Muscle of arm (tissue), 12 donors: ENCODE results near the gene KCNQ1. TPM values are rescaled to one million over a fixed set of nuclear protein-coding genes. Genes with fewer than 3 reads are reported as not detected.

Experiments used
- DNase-seq: peaks from one replicate; pipeline ENCODE4 v3.0.0-alpha.2; 2013
- polyA plus RNA-seq, 12 donors: library from polyadenylated mRNA; unstranded; fragments of 120-200 nt; gene quantifications; one replicate each; pipeline ENCODE4 v1.2.1, GENCODE V29; 2013; ENCODE audit not compliant: insufficient read length in 12 of 12

Gene KCNQ1
- polyA plus RNA-seq, 12 donors = 1.3 to 2.5 (median 2.0) TPM; not detected in 2

DNA sequence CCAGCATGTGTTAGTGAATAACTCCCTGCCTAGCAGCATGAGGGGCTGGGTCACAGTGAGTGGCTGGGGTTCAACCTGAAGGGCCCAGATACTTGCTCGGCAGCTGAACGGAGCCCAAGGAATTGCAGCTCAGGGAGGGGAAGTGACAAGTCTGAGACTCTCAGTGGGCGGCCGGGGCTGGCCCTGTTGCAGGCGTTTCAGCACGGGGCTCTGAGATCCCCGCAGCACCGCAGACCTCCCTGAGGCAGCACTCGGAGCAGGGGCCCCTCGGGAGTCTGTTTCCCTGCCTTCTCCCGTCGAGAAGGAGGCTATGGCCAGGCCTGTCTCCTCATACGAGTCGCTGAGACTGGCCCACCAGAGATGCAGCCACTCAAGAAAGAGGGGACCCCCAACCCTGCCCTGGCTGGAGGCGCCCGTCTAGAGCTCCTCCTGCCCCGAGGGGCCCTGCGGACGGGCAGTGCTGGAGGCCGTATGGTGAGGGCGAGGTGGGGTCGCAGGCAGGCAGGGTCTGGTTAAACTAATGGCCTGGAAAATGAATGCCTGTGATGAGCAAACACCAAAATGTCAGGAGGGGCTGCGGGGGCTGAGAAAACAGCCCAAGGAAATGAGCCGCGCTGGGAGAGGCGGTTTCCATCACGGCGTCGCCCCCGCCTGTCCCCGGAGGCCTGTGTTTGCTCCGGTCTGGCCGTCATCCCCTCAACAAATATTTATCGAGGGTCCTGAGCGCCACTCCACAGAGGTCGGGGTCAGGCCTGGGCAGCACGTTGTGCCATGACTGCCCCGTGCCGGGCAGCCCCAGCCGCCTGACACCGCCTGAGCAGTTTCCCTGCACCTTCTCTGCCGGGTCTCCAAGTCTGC lies 35.0 kb upstream of the KCNQ1 start:
- DNase-seq = no peak

DNA sequence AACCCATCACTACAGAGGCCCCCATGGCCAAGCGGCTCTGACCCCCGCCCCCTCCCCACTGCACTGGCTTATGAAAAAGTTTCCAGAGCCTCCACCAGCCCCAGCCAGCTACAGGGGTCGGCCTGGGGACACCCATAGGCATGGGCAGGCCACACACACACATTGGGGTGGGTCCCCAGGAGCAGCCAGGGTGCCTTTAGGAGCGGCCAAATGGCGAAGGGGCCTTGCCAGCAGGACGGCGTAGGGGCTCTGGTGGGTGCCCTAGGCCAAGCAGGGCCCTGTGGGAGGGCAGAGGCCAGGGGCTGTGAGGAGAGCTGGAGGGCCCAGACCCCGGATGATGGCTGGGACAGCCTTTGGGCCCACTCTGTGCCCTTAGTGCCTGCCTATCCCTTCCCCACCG lies 34.2 kb upstream of the KCNQ1 start:
- DNase-seq = no peak

DNA sequence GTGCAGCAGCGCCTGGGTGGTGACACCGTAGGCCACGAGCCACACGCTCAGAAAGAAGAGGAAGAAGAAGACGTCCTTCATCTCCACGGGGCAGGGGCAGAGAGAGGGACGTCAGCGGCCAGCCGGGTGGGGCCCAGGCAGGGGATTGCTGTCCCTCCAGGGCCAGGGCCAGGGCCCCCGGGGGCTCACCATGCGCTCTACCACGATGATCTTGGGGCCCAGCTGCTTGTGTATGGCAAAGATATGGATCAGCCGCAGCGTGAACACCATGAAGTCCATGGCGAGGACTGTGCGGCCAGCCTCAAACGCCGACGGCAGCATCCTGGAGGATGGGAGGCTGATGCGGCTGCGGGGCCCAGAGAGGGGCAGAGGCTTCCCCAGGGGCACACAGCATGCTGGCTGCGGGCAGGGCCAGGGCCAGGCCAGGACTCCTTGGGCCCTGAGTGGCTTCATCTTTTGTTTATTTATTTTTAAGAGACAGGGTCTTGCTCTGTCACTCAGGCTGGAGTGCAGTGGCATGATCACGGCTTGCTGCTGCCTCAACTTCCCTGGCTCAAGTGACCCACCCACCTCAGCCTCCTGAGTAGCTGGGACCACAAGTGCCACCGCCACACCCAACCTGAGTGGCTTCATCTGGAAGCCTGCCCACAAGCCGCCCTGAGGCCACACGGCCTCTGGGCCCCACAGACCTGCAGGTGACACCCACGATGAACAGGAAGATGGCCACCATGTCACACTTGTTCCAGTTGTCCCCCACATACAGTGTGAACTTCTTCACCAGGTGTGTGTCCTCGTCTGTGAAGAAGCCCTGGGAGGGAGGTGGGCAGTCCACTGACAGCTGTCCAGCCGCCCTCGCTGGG lies 33.1 kb upstream of the KCNQ1 start:
- DNase-seq = no peak

DNA sequence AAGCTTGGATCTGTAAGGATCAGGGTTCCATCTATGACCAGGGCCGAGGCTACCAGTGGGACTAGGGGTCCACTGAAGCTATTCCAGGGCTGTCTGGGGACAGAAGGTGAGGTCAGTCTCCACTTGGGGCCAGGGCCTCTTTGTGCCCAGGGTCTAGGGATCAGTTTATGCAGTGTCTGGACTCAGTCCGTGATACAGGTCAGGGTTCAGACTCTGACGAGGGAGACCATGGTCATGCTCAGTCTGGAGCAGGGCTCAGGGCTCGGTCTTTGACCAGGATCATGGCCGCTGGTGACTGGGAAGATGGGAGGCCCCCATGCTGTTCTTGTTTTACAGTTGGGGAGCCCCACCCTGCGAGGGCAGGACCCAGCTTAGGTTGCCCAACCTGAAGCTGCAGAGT lies 32.5 kb upstream of the KCNQ1 start:
- no peak for DNase-seq

DNA sequence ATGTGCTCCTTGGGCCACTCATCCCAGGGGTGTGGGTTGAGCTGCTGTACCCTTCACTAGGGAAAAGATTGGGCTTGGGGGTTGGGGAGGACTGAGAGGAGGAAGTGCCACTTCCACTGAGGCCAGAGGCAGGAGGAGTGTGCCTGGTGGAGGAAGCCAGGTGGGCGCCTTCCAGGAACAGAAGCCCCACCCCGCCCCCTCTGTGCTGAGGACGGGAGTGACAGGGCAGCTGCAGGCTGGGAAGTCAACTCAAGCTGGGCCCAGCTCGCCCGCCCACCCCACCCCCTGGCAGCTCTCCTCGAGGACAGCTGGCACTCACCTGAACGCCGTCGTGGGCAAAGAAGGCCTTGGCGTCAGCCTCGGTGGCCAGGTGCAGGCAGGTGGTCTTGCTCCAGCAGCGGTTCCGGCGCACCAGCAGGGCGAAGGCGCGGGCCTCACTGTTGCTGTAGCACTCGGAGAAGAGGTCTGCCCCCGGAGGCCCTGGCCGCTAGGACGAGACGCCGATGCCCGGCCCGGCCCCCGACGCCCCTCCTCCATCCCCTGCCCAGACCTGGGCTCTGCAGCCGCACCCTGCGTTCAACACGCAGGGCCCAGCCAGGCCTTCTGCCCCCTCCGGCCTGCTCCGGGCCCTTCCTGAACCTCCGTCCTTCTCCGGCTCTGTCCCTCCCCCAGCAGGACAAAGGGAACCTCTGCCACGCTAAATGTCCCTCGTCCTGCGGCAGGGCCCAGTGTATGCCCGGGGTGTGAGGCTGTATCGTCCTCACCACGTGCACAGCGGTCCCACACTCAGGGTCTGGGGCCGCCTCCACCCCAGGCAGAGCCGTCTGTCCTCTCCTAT lies 30.8 kb upstream of the KCNQ1 start:
- DNase-seq = no peak

DNA sequence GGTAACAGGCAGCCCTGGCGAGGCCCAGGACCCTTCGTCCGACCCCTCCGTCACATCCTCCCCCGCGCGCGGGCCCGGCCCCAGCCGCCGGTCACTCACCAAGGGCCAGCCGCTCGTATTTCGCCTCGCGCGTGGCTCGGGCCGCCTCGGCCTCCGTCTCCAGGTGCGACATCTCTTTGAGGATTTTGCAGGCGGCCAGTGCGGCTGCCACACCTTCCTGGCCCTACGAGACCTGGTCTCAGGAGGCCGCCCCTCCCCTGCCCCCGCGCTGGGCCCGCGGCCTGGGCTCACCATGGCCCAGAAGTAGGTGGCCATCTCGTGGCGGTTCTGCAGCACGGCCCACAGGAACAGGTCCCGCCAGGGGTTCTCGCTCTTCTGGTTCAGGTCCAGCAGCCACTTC lies 30.2 kb upstream of the KCNQ1 start:
- no peak for DNase-seq

DNA sequence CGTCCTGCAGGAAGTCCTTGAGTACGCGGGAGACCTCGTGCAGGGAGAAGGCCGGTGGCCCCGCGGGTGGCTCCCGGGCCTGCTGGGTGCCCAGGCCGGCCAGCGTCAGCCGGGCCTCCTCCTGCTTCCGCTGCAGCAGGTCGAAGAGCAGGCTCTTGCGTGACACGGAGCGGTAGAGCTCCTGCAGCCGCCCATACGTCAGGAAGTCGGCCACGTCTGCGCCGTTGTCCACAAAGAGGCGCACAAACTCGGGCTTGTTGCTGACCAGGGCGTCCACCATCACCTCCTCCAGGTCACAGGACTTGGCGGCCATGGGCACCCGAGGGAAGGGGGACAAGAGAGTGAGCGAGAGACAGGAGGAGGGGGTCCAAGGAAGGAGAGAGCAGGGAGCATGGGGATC lies 29.6 kb upstream of the KCNQ1 start:
- no peak for DNase-seq

DNA sequence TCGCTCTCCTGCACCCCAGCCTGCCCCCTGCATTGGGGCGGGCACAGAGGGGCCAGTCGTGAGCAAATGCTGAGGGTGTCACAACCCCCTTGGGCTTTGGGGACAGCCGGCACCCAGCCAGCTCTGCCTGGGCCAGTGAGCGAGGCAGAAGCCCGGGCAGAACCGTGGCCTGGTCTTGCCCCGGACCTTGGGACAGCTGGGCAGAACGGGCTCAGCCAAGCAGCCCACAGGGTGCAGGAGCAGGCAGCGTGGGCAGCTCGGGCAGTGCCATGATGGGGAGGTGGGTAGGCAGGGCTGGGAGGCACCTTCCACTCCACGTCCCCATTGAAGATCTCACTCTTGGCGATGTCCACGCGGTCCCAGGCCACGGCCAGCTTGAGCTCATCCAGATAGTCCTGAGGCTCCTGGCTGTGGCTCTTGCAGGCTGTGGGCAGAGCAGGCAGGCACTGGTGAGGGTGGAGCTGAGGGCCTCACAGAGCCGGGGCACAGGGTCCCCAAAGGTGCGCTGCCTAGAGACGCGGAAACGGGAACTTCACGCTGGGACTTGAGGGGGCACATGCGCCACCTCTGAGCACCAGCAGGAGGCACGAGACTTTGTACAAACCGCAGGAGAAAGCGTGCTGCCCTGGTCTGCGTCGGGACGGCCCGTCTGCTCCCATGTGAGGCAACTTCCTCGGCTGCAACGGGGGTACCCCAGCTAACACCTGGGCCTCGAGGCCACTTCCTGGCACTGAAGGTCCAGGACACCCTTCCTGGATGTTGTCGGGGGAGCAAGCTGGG lies 29.0 kb upstream of the KCNQ1 start:
- no peak for DNase-seq

DNA sequence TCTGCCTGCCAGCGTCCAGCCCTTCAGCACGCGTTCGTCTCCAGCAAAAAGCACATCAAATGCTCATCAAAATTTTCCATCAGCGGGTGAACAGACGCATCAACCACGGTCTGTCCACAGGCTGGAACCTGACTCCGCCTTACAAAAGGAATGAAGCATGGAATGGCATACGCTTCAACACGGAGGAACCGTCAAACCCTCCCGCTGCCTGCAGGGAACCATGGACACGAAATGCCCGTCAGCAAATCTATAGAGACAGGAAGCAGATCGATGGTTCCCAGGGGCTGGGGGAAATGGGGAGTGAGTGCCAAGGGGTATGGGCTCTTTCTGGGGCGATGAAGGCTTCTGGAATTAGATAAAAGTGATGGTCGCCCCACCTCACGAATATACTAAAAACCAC lies 28.0 kb upstream of the KCNQ1 start:
- no peak for DNase-seq

DNA sequence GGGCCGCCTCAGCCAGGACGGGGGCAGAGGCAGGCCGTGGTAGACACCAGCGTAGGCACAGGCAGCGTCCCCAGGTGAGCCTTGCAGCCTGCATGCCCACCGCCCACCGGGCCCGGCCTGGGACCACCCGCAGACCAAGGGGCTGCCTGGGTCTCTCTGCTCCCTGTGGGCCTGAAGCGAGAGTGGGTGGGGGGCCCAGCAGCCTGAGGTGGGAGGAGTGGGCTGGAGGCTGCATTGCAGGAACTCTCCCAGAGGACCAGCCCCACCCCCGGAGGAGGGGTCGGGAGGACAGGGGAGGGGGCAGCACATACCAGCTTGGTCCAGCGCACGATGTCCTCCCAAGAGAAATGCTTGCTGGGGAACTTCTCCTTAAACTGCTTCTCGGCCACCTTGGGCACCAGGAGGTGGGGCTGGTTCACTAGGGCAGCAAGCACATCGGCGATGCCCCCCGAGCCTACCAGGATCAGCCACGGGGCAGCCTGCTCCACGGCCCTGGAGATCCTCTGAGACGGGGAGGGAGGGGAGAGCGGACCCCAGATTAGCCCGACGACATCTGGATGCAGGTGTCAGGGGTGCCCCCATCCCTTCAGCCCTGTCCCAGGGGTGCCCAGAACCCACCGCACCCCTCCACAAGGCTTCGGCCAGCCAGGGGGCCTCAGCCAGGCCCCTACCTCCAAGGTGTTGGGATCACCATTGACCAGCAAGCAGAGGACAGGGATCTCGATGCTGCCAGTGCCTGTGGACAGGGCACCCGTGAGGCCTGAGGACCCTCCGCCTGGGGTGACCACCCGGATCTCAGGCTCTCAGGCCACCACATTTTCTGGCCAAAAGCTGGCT lies 26.7 kb upstream of the KCNQ1 start:
- no peak for DNase-seq

DNA sequence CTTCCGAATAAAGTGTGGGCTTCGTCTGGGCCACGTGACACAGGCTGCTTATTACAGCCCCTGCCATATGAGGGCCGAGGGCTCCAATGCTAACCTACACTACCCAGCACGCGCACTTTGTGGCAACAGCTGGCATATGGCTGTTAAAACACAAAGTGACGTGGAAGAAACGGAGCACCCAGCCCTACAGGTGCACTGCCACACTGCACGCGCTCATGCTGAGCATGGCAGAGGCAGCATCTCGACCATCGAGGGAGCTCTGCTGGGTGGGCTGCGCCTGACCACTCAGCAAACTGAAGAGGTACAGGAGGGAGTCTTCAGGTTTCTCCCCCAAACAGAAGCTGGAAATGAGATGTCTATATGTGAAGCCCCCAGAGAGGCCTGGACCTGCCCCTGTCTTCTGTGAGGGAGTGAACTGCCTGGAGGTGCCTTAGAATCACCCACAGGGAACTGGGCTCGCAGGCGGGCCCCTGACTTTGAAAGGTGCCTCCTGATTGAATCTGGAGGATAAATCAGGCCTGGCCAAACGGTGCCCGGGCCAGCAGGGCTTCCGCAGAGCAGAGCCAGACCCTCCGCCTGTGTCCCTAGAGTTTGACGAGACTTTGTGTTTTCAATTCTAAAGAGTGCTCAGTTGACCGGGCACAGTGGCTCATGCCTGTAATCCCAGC lies 26.0 kb upstream of the KCNQ1 start:
- DNase-seq = no peak

DNA sequence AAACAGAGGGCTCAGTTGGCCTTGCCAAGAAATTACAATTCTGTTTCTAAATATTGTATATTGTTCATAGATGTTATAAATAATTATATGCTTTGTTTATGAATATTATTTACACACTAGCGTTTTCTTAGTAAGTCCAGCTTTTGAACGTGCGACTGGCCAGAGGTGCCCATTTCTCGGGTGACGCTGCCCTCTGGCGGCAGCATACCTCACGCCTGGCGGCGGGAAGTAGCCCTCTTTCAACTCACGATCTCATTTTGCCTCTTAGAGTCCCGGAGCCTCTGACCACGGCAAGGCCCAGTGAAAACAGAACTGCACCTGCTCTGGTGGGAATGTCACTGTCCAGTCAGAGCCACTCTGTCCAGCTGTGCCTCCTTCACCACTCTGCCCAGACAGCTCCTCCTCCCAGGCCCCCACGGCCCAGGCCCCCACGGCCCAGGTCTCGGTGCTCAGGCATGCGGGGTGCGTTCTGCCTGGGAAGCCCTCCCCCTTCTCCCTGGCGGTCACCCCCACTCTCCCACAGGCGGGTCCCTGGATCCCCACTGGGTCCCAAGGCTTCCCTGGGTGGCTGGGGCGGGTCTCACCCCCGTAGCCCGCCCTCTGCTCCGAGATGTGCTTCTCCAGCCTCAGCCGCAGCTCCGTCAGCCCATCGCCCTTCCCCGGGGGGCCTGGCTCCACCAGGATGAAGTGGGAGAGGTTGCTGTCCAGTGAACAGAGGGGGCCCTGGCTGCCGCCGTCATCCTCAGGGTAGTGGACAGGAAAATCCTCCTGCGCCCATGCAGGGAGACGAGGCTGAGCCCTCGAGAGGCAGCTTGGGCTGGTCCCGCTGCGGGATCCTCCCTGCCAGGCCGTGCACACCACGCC lies 24.9 kb upstream of the KCNQ1 start:
- peak; percentile 80 for DNase-seq

DNA sequence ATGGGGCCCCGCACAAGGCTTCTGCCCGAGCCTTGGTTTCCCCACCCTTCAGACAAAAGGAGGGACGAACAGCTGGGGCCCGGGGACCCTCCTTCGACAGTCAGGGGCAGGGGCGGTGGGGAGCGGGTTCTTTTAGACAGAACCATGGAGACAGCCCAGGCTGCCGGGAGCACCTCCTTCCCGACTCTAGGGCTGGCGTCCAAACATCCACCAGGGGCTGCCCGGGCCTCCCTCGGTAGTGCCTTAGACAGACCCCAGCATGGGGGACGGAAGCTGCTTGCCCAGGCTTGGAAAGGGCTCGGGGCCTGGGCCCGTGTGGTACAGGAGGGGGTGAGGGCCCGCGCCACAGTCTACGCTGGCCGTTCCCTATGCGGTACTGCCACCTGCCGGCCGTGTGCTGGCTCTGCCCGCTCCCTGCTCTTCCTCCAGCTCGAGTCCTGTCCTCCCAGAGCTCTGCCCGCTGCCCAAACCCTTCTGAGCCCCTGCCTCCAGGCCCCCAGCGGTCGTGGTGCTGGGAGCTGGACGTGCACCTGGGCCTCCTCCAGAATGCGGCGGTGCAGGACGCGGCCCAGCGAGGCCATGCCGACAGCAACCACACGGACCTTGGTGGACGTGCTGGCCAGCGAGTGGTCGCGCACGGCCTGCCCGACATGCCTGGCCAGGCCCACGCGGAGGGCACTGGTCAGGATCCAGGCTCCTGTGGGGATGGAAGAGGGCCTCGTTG lies 24.1 kb upstream of the KCNQ1 start:
- peak; percentile 78 for DNase-seq

DNA sequence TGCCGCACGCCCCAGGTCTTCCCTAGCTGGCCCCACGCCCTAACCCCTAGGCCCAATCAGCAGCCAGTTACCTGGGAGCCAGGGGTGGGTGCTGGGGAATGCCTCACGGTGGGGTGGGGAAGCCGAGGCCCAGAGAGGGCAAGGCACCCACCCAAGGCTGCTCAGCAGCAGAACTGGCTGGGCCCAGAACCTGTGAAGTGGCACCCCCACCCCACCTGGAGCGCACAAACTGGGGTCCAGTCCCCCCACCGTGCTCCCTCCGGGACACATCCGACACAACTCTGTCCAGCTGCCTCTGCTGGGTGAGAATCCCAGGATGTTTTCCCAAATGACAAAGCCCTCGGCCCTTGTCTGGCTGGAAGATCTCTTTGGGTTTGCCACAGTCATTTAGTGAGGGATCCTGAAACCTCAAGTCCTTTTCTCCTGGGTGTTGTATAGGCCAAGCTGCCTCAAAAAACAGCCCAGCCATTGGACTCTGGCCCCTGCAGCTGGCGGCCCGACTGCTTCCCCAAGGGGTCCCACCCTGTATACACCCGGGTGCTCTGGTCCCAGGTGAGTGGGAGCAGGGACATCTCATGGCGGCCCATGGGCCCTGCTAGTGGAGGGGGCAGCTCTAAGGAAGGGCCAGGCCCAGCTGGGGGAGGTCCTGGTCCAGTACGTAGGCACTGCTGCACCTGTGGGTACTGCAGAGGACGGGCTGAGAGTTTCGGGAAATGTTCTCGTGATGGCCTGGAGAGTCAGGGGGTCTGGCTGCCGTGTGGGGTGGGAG lies 23.4 kb upstream of the KCNQ1 start:
- DNase-seq = no peak

DNA sequence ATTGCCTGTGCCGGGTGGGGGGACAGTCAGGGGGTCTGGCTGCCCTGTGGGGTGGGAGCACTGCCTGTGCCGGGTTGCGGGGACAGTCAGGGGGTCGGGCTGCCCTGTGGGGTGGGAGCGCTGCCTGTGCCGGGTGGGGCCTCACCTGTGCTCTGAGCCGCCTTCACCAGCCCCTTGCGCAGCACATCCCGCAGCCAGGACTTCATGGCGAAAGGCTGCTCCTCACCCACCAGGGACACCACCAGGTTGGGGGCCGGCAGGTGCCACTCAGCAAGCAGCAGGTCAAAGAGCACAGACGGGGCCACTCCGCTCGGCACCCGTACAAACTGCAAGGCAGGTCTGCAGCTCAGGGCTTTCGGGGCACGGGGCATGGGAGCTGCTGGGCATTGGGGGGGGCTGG lies 22.8 kb upstream of the KCNQ1 start:
- no peak for DNase-seq

DNA sequence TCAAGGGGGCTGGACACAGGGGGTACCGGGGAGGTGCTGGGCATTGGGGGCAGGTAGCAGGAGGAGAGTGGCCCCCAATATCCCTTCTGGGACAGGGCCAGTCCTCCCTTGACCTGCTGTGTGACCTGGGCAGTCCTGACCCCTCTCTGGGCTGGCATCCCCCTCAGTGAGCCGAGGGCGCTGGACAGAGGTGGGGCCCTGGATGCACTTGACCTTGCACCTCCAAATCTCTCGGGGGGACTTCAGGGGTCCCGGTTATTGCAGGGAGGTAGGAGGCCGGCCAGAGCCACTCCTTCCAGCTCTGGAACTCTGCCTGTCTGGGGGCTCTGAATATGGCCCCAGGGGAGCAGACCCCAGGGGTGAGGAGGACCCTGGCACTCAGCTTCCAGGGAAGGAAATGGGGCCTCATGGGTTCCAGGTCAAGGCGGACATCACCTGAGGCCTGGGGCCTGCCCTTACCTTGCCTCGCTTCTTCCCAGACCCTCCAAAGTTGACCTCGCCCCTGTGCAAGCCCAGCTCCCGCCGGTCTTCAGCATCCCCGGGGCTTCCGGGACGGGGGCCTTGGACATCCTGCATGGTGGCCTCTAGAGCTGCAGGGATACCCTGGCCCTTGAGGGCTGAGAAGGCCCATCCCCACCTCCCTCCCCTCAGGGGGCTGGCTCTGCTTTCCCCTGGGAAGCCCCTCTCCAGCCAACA lies 22.2 kb upstream of the KCNQ1 start:
- DNase-seq = no peak
